Measurements from ENCODE around the gene MYLK. TPM values are rescaled to one million over a fixed set of nuclear protein-coding genes. Genes with fewer than 3 reads are reported as not detected.
A peak's percentile ranks its signal among the peaks of the same experiment; 100 is the strongest.

Gene MYLK
- total and polyA plus RNA-seq, 11 donors: 3.2 to 20.7 (median 12.4) TPM

GRCh38 chr3:123926396-123926795 lies 42.3 kb upstream of the MYLK start:
- DNase-seq: no peak
- H3K27me3 ChIP-seq: no peaks in the 10 kb centered on the region
- no peak for ATAC-seq
- peaks cover 0 to 43% (median 34%) of the 10 kb centered on the region in 9 donors for H3K36me3 ChIP-seq
- no peak overlapping the region for H3K27ac ChIP-seq
- TF ChIP-seq POLR2A (IDR thresholded peaks at IDR 0.05) (no peak), CTCF (IDR thresholded peaks at IDR 0.05) (no peak)
- H3K4me3 ChIP-seq: no peak overlapping the region
- peaks cover 0 to 26% (median 6%) of the 10 kb centered on the region in 12 donors for H3K9me3 ChIP-seq
- intact Hi-C loops (cut with DNase I): no loop called here
- H3K4me1 ChIP-seq: no peaks in the 10 kb centered on the region

DNA sequence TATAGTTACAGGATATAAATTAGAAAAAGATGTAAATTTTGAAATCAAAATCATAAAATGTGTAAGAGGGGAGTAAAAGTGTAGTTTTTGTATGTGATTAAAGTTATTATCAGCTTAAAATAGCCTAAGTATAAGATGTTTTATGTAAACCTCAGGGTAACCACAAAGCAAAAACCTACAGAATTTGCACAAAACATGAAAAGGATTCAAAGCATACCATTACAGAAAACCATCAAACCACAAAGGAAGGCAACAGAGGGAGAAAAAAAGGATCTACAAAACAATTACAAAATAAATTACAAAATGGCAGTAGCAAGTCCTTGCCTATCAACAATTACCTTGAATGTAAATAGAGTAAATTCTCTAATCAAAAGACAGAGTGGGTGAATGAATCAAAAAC lies 36.7 kb upstream of the MYLK start:
- H3K36me3 ChIP-seq: peaks cover 0 to 37% (median 4%) of the 10 kb centered on the region in 9 donors
- no peak overlapping the region for H3K27ac ChIP-seq
- peaks cover 0 to 47% (median 22%) of the 10 kb centered on the region in 12 donors for H3K9me3 ChIP-seq
- TF ChIP-seq CTCF (IDR thresholded peaks at IDR 0.05) (no peak), POLR2A (IDR thresholded peaks at IDR 0.05) (no peak)
- intact Hi-C loops (cut with DNase I): no loop called here
- no peaks in the 10 kb centered on the region for H3K4me1 ChIP-seq
- no peaks in the 10 kb centered on the region for H3K27me3 ChIP-seq
- ATAC-seq (no peak), DNase-seq (no peak)
- H3K4me3 ChIP-seq: no peak overlapping the region

GRCh38 chr3:123920383-123920782 lies 36.3 kb upstream of the MYLK start:
- intact Hi-C loops (cut with DNase I): no loop called here
- TF ChIP-seq CTCF (IDR thresholded peaks at IDR 0.05) (no peak), POLR2A (IDR thresholded peaks at IDR 0.05) (no peak)
- peaks cover 0 to 39% (median 4%) of the 10 kb centered on the region in 9 donors for H3K36me3 ChIP-seq
- H3K27ac ChIP-seq: no peak overlapping the region
- no peak for DNase-seq
- no peaks in the 10 kb centered on the region for H3K4me1 ChIP-seq
- peaks cover 0 to 47% (median 22%) of the 10 kb centered on the region in 12 donors for H3K9me3 ChIP-seq
- no peak for ATAC-seq
- no peaks in the 10 kb centered on the region for H3K27me3 ChIP-seq
- WGBS, 4 donors: 80 to 100% (median 98%) methylated on average over 1 of the region's 1 CpG
- no peak overlapping the region for H3K4me3 ChIP-seq

DNA sequence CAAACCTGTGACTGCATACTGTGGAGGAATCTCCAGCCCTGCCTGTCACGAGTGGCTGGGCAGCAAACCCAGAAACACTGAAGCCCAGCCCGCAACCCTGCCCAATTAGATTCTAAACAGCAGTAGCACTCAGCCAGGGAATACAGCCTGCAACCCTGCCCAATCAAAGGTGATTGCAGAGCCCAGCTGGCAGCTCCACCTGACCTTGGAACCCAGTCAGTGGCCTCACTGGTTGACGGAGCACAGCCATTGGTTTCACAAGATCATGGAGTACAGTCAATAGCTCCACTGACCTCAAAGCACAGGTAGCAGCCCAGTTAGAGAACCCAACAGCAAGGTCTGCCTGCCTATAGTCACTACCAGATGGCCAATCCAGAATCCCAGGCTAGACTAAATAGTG lies 35.2 kb upstream of the MYLK start:
- peak in 1 of 4 donors; percentile 50 for ATAC-seq
- H3K4me1 ChIP-seq: no peaks in the 10 kb centered on the region
- TF ChIP-seq CTCF (IDR thresholded peaks at IDR 0.05) (no peak), POLR2A (IDR thresholded peaks at IDR 0.05) (no peak)
- WGBS, 4 donors: 61 to 99% (median 94%) methylated on average over 3 of the region's 3 CpGs
- intact Hi-C loops (cut with DNase I): no loop called here
- no peaks in the 10 kb centered on the region for H3K27me3 ChIP-seq
- H3K36me3 ChIP-seq: peaks cover 0 to 46% (median 9%) of the 10 kb centered on the region in 9 donors
- no peak for DNase-seq
- H3K4me3 ChIP-seq: no peak overlapping the region
- H3K9me3 ChIP-seq: peaks cover 0 to 43% (median 21%) of the 10 kb centered on the region in 12 donors
- no peak overlapping the region for H3K27ac ChIP-seq
